Mesenchymal stem cell (in vitro differentiated cells and primary cell): ENCODE measurements around the gene LDB2.

Source experiments
- DNase-seq: peaks from one replicate; pipeline ENCODE4 v3.0.0-alpha.2; 2013
- H2AFZ ChIP-seq: one replicate; pipeline ENCODE4 v1.6.1; 2013; ENCODE audit warnings: low read depth, mild to moderate bottlenecking, control low read depth, inconsistent platforms, low read length, moderate library complexity
- H2AK5ac ChIP-seq: 2 replicates; pipeline ENCODE4 v1.6.1; 2013; ENCODE audit warnings: low read length, moderate library complexity, mild to moderate bottlenecking, inconsistent platforms; ENCODE audit not compliant: severe bottlenecking
- H2BK120ac ChIP-seq: one replicate; pipeline ENCODE4 v1.6.1; 2013; ENCODE audit warnings: low read depth, mild to moderate bottlenecking, inconsistent platforms, low read length, moderate library complexity
- H2BK12ac ChIP-seq, 2 experiments: one replicate each; pipeline ENCODE4 v1.6.1; 2013; ENCODE audit warnings: inconsistent platforms in 2 of 2, low read length in 2 of 2, mild to moderate bottlenecking in 2 of 2, moderate library complexity in 2 of 2, control low read depth in 1 of 2
- H2BK15ac ChIP-seq: one replicate; pipeline ENCODE4 v1.6.1; 2013; ENCODE audit warnings: mild to moderate bottlenecking, low read depth, inconsistent platforms; ENCODE audit not compliant: poor library complexity, severe bottlenecking
- H2BK5ac ChIP-seq: 2 replicates; pipeline ENCODE4 v1.6.1; 2013; ENCODE audit warnings: low read depth, mild to moderate bottlenecking, low read length, control low read depth, inconsistent platforms; ENCODE audit not compliant: poor library complexity, severe bottlenecking
- H3K14ac ChIP-seq, 2 experiments: one replicate each; pipeline ENCODE4 v1.6.1; 2013; ENCODE audit warnings: inconsistent platforms in 2 of 2, low read length in 2 of 2, control low read depth in 1 of 2, mild to moderate bottlenecking in 1 of 2, moderate library complexity in 1 of 2
- H3K18ac ChIP-seq, 2 experiments: one replicate each; pipeline ENCODE4 v1.6.1; 2013; ENCODE audit warnings: inconsistent platforms in 2 of 2, low read length in 2 of 2, control low read depth in 1 of 2, low read depth in 1 of 2, mild to moderate bottlenecking in 1 of 2
- H3K23ac ChIP-seq, 2 experiments: one replicate each; pipeline ENCODE4 v1.6.1; 2013; ENCODE audit warnings: inconsistent platforms in 2 of 2, low read length in 2 of 2, mild to moderate bottlenecking in 2 of 2, moderate library complexity in 2 of 2, control low read depth in 1 of 2
- H3K27ac ChIP-seq: 2 replicates; pipeline ENCODE4 v1.5.1; 2013; ENCODE audit warnings: mild to moderate bottlenecking, moderate library complexity, low read length, control low read depth, inconsistent platforms; ENCODE audit not compliant: poor library complexity, severe bottlenecking
- H3K27me3 ChIP-seq, 2 experiments: 2 replicates each; pipeline versions ENCODE4 v1.6.1 to v1.7.0; 2013; ENCODE audit warnings: low read length in 2 of 2, mild to moderate bottlenecking in 2 of 2, moderate library complexity in 2 of 2, control low read depth in 1 of 2, inconsistent platforms in 1 of 2; ENCODE audit not compliant: control insufficient read depth in 1 of 2, insufficient read depth in 1 of 2
- H3K36me3 ChIP-seq, 2 experiments: 2 replicates each; pipeline versions ENCODE4 v1.6.1 to v1.7.0; 2013; ENCODE audit warnings: low read length in 2 of 2, control low read depth in 1 of 2, inconsistent platforms in 1 of 2, low read depth in 1 of 2, mild to moderate bottlenecking in 1 of 2; ENCODE audit not compliant: insufficient read depth in 2 of 2, control insufficient read depth in 1 of 2
- H3K4ac ChIP-seq, 2 experiments: one replicate each; pipeline ENCODE4 v1.6.1; 2013; ENCODE audit warnings: inconsistent platforms in 2 of 2, low read length in 2 of 2, mild to moderate bottlenecking in 2 of 2, moderate library complexity in 2 of 2, control low read depth in 1 of 2, low read depth in 1 of 2
- H3K4me1 ChIP-seq: 2 replicates; pipeline ENCODE4 v1.6.1; 2013; ENCODE audit warnings: low read depth, low read length, control low read depth; ENCODE audit not compliant: control insufficient read depth, insufficient read depth
- H3K4me2 ChIP-seq: 2 replicates; pipeline ENCODE4 v1.6.1; 2013; ENCODE audit warnings: low read length, mild to moderate bottlenecking, inconsistent platforms; ENCODE audit not compliant: poor library complexity, severe bottlenecking
- H3K4me3 ChIP-seq, 2 experiments: 2 replicates each; pipeline versions ENCODE4 v1.5.1 to v1.7.0; 2013; ENCODE audit warnings: low read length in 2 of 2, mild to moderate bottlenecking in 2 of 2, control low read depth in 1 of 2, low read depth in 1 of 2; ENCODE audit not compliant: insufficient read depth in 1 of 2
- H3K79me1 ChIP-seq: replicated peaks from 2 replicates; pipeline ENCODE4 v1.6.1; 2013; ENCODE audit warnings: mild to moderate bottlenecking, control low read depth, low read length, inconsistent platforms; ENCODE audit not compliant: poor library complexity, severe bottlenecking
- H3K9ac ChIP-seq: 2 replicates; pipeline ENCODE4 v1.7.0; 2013; ENCODE audit warnings: mild to moderate bottlenecking, low read length, moderate library complexity
- H3K9me3 ChIP-seq: 2 replicates; pipeline ENCODE4 v1.7.0; 2013; ENCODE audit warnings: mild to moderate bottlenecking, low read length; ENCODE audit not compliant: control insufficient read depth
- H4K8ac ChIP-seq: one replicate; pipeline ENCODE4 v1.6.1; 2013; ENCODE audit warnings: inconsistent platforms, mild to moderate bottlenecking, low read length, moderate library complexity
- H4K91ac ChIP-seq: one replicate; pipeline ENCODE4 v1.6.1; 2013; ENCODE audit warnings: mild to moderate bottlenecking, low read length, inconsistent platforms
- WGBS: methylation state at CpG from one replicate; pipeline ENCODE4 v1.1.7; 2013; ENCODE audit warnings: mixed read lengths; 5-methylcytosine and 5-hydroxymethylcytosine counted together

Gene LDB2

DNA sequence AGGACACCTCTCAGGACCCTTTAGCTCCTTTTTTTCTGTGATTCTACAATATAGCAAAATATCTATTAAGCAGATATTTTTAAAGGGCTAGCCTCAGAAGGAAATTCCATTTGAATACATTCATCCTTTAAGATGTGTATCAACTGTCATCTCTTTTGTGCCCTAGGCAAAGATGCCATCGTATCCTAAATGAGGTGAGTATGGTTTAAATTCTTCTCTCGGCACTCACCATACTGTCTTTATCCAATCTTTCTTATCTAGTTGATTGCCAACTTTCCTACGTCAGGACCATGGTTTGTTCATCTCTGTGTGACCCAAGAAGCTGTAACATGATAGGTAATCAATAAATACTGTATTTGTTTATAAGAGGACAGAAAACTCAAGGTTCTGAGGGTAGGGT, 176.0 kb downstream of the LDB2 start:
- Histone ChIP-seq H2AK5ac (no peak overlapping the region), H2BK5ac (no peak overlapping the region), H2BK120ac (no peak overlapping the region), H4K91ac (no peak overlapping the region), H3K9me3 (no peaks in the 10 kb centered on the region), H3K36me3 (peaks cover 0 to 5% of the 10 kb centered on the region in 2 experiments), H2BK12ac (no peak overlapping the region), H3K4me2 (no peak overlapping the region), H3K23ac (no peak overlapping the region), H3K4ac (peak overlapping the region in 1 of 2 experiments; percentile 62), H3K4me1 (no peaks in the 10 kb centered on the region), H3K27me3 (no peaks in the 10 kb centered on the region), H3K79me1 (no peaks in the 10 kb centered on the region), H3K14ac (no peak overlapping the region), H2AFZ (no peak overlapping the region), H3K27ac (no peak overlapping the region), H3K9ac (no peak overlapping the region), H4K8ac (no peak overlapping the region), H3K4me3 (peak overlapping the region in 1 of 2 experiments; percentile 69), H3K18ac (peak overlapping the region in 1 of 2 experiments; percentile 56), H2BK15ac (no peak overlapping the region)
- 78% methylated on average over 2 of the region's 3 CpGs for WGBS
- no peak for DNase-seq

DNA sequence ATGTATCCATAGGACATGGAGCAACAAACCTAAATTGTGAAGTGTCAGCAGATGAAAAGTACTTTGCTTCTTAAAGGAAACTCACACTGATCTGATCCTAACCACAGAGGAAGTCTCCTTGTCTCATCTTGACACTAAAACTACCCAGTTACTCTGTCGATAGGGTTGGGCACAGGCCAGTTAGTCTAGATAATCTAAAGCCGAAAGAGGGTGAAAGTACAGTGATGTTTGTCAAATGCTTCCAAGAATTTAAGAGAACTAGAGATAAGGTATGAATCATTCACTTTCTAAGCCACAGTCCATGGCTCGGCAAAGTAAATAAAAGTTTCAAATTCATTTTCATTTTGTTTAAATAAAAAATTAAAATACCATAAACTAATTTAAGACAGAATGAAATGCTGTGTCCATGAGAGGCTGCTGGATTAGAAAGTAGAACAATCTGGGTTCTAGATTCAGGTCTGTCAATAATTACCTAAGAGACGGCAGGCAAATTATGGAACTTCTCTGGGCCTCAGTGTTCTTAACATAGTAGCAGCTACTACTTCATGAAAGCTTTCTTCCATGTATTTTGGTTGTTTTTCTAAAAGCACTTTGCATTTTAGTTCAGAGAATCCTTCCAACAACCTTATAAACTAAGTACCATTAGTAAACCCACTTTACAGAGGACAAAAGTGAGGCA, 176.7 kb downstream of the LDB2 start:
- H3K27me3 ChIP-seq: no peaks in the 10 kb centered on the region
- H3K18ac ChIP-seq: no peak overlapping the region
- H2BK120ac ChIP-seq: no peak overlapping the region
- no peak overlapping the region for H3K14ac ChIP-seq
- WGBS: 72% methylated on average over 2 of the region's 4 CpGs
- no peak overlapping the region for H2AK5ac ChIP-seq
- H4K8ac ChIP-seq: no peak overlapping the region
- H3K9me3 ChIP-seq: no peaks in the 10 kb centered on the region
- no peaks in the 10 kb centered on the region for H3K79me1 ChIP-seq
- H3K4me1 ChIP-seq: no peaks in the 10 kb centered on the region
- no peak overlapping the region for H3K27ac ChIP-seq
- no peak overlapping the region for H4K91ac ChIP-seq
- DNase-seq: peak; percentile 70
- H2BK12ac ChIP-seq: peak overlapping the region in 1 of 2 experiments; percentile 43
- H3K4me2 ChIP-seq: no peak overlapping the region
- no peak overlapping the region for H2BK15ac ChIP-seq
- H3K4me3 ChIP-seq: peak overlapping the region in 1 of 2 experiments; percentile 69
- peak overlapping the region in 1 of 2 experiments; percentile 62 for H3K4ac ChIP-seq
- H2AFZ ChIP-seq: no peak overlapping the region
- no peak overlapping the region for H3K23ac ChIP-seq
- H3K36me3 ChIP-seq: peaks cover 0 to 5% of the 10 kb centered on the region in 2 experiments
- no peak overlapping the region for H2BK5ac ChIP-seq
- H3K9ac ChIP-seq: peak overlapping the region; percentile 79

DNA sequence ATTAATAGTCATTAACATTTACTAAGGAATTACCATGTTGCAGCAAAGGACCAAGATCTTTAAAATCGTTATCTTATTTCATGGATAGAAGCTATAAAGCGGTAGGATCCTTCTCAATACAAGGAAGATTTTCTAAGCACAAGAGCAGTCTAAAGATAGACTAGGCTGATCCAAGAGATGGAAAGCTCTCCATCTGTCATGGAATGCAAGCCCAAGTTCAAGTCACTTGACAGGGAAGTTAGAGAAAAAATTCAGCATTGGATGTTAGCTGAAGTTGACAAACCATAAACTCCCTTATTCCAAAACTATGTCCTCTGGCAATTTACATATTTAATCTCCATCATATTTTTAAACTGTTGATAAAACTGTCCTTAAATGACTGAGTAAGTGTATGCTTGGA, 177.7 kb downstream of the LDB2 start:
- H3K36me3 ChIP-seq: no peaks in the 10 kb centered on the region
- H2BK12ac ChIP-seq: no peak overlapping the region
- no peak overlapping the region for H2AK5ac ChIP-seq
- H3K4me1 ChIP-seq: no peaks in the 10 kb centered on the region
- H2BK120ac ChIP-seq: no peak overlapping the region
- no peak for DNase-seq
- no peak overlapping the region for H3K4me3 ChIP-seq
- no peaks in the 10 kb centered on the region for H3K27me3 ChIP-seq
- WGBS: 100% methylated on average over 2 of the region's 2 CpGs
- no peaks in the 10 kb centered on the region for H3K79me1 ChIP-seq
- no peak overlapping the region for H2AFZ ChIP-seq
- no peaks in the 10 kb centered on the region for H3K9me3 ChIP-seq
- no peak overlapping the region for H4K8ac ChIP-seq
- H3K18ac ChIP-seq: no peak overlapping the region
- no peak overlapping the region for H3K4me2 ChIP-seq
- no peak overlapping the region for H3K23ac ChIP-seq
- no peak overlapping the region for H4K91ac ChIP-seq
- no peak overlapping the region for H3K27ac ChIP-seq
- no peak overlapping the region for H3K4ac ChIP-seq
- H3K9ac ChIP-seq: no peak overlapping the region
- no peak overlapping the region for H3K14ac ChIP-seq
- H2BK5ac ChIP-seq: no peak overlapping the region
- H2BK15ac ChIP-seq: no peak overlapping the region

DNA sequence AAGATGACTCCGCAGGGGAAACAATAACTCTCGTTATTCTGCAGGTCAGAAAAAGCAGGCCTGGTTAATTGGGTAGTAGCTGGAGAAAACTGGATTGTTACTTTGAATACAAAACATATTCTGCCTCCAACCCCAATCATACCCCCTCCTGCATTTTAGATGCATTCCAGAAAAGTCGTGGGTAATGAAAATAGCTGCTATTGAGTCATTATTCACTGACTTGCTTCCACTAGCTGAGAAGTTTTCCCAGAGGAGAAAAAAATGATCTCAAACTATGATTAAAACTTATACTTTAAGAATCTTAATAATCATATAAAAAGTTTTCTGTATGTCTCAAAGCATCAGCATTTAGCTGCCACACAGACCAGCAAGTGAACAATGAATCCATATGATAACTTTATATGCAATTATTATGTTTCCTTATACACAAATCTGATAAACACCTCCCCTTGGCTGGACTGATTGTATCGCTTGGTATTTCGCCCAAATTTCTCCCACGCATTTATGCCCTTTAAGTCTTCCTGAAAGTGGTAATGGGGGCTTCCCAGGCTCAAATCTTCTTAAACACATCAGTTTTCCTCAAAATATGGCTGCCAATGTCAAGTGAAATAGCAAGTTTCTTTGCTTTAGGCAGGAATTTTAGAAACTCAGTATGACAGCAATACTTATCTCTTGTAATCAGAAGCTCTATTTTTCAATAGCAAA, 181.0 kb downstream of the LDB2 start:
- Histone ChIP-seq H4K8ac (no peak overlapping the region), H2AK5ac (no peak overlapping the region), H2BK12ac (no peak overlapping the region), H3K36me3 (no peaks in the 10 kb centered on the region), H3K4me1 (no peaks in the 10 kb centered on the region), H3K27ac (no peak overlapping the region), H2BK5ac (no peak overlapping the region), H4K91ac (no peak overlapping the region), H3K18ac (no peak overlapping the region), H3K23ac (no peak overlapping the region), H2BK15ac (no peak overlapping the region), H3K27me3 (no peaks in the 10 kb centered on the region), H3K9ac (peak overlapping the region; percentile 61), H3K4me3 (peak overlapping the region in 1 of 2 experiments; percentile 5), H3K4ac (no peak overlapping the region), H2AFZ (no peak overlapping the region), H3K4me2 (no peak overlapping the region), H3K9me3 (no peaks in the 10 kb centered on the region), H2BK120ac (no peak overlapping the region), H3K14ac (no peak overlapping the region), H3K79me1 (no peaks in the 10 kb centered on the region)
- DNase-seq: no peak
- WGBS: 97% methylated on average over 3 of the region's 6 CpGs
